Measurements from ENCODE around the gene DMBX1. TPM values are rescaled to one million over a fixed set of nuclear protein-coding genes. Genes with fewer than 3 reads are reported as not detected.

DMBX1 gene
- total RNA-seq, 1 donor from 2014 or later: not detected

DNA sequence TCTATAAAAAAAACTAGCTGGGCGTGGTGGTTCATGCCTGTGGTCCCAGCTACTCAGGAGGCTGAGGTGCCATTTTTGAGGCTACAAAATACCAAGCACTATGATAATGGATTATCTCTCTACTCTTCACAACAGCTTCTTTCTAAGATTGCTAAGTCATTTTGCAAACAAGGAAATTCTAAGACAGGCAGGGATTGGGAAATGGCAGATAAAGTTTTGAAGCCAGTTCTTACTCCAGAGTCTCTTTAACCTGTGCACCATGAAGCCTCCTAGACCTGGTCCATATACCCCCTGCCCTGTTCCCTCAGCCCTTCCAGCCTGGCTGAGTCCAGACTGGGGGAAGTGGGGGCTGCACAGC, 39.5 kb upstream of the DMBX1 start:
- POLR2A ChIA-PET: no interaction called here
- peaks cover 73% of the 10 kb centered on the region for H3K27me3 Mint-ChIP-seq

GRCh38 chr1:46451948-46452930, 37.4 kb upstream of the DMBX1 start:
- DNase-seq: no peak
- no peak for ATAC-seq (ENCODE audit: low read depth)
- CTCF ChIA-PET: no interaction called here
- Mint-ChIP-seq H3K4me1 (peaks cover 7% of the 10 kb centered on the region), H3K27ac (no peak overlapping the region), H3K27me3 (peaks cover 61% of the 10 kb centered on the region), H3K4me3 (no peak overlapping the region), H3K36me3 (ENCODE audit: low read depth) (no peaks in the 10 kb centered on the region), H3K9me3 (no peaks in the 10 kb centered on the region)
- POLR2A ChIA-PET: no interaction called here
- TF ChIP-seq CTCF (IDR thresholded peaks at IDR 0.05): no peak
- intact Hi-C loops (cut with micrococcal nuclease): no loop called here

More for the DNA sequence above, 39.5 kb upstream of the DMBX1 start:
- no peaks in the 10 kb centered on the region for H3K9me3 Mint-ChIP-seq
- no peak overlapping the region for H3K27ac Mint-ChIP-seq
- ATAC-seq (ENCODE audit: low read depth): no peak
- peaks cover 9% of the 10 kb centered on the region for H3K4me1 Mint-ChIP-seq
- TF ChIP-seq CTCF (IDR thresholded peaks at IDR 0.05): no peak
- no peak overlapping the region for H3K4me3 Mint-ChIP-seq
- H3K36me3 Mint-ChIP-seq (ENCODE audit: low read depth): no peaks in the 10 kb centered on the region
- no peak for DNase-seq
- CTCF ChIA-PET: interaction anchor here (1.4 kb wide), 1 partner anchor 77 kb away, joined by 5 read pairs; no protein-coding TSS in a partner anchor
- intact Hi-C loops (cut with micrococcal nuclease): no loop called here

DNA sequence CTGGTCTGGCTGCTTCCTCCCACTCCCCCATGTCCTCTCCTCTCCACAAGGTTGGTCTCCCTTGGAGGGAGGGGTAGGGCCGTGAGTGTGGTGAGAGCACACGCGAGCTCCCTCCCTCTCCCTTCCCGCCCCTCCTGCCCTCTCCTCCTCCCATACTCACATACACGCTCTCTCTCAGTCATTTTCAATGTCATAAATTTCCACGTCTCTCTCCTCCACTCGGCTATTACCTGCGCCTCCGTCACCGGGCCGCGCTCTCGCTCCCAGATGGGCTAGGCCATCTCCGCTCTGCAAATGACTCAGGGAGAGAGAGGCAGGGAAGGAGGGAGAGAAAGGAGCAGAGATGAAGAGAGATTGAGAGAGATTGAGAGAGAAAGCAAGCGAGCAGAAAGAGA, 36.7 kb upstream of the DMBX1 start:
- no peak for TF ChIP-seq CTCF (IDR thresholded peaks at IDR 0.05)
- Mint-ChIP-seq H3K36me3 (ENCODE audit: low read depth) (no peaks in the 10 kb centered on the region), H3K9me3 (no peaks in the 10 kb centered on the region), H3K27me3 (peaks cover 56% of the 10 kb centered on the region), H3K4me1 (peaks cover 6% of the 10 kb centered on the region), H3K27ac (no peak overlapping the region), H3K4me3 (no peak overlapping the region)
- DNase-seq (no peak), ATAC-seq (ENCODE audit: low read depth) (no peak)
- ChIA-PET CTCF (no interaction called here), POLR2A (no interaction called here)
- intact Hi-C loops (cut with micrococcal nuclease): no loop called here

GRCh38 chr1:46453449-46453848, 36.2 kb upstream of the DMBX1 start:
- ChIA-PET CTCF (no interaction called here), POLR2A (no interaction called here)
- H3K4me3 Mint-ChIP-seq: no peak overlapping the region
- H3K27me3 Mint-ChIP-seq: peaks cover 56% of the 10 kb centered on the region
- H3K27ac Mint-ChIP-seq: no peak overlapping the region
- H3K36me3 Mint-ChIP-seq (ENCODE audit: low read depth): no peaks in the 10 kb centered on the region
- DNase-seq: no peak
- TF ChIP-seq CTCF (IDR thresholded peaks at IDR 0.05): no peak
- peaks cover 4% of the 10 kb centered on the region for H3K4me1 Mint-ChIP-seq
- ATAC-seq (ENCODE audit: low read depth): no peak
- no peaks in the 10 kb centered on the region for H3K9me3 Mint-ChIP-seq
- intact Hi-C loops (cut with micrococcal nuclease): no loop called here

GRCh38 chr1:46455951-46456350, 33.7 kb upstream of the DMBX1 start:
- ATAC-seq (ENCODE audit: low read depth): no peak
- intact Hi-C loops (cut with micrococcal nuclease): no loop called here
- Mint-ChIP-seq H3K4me1 (no peaks in the 10 kb centered on the region), H3K36me3 (ENCODE audit: low read depth) (no peaks in the 10 kb centered on the region), H3K4me3 (no peak overlapping the region), H3K9me3 (no peaks in the 10 kb centered on the region), H3K27me3 (peaks cover 50% of the 10 kb centered on the region), H3K27ac (no peak overlapping the region)
- no peak for TF ChIP-seq CTCF (IDR thresholded peaks at IDR 0.05)
- DNase-seq: no peak
- ChIA-PET CTCF (no interaction called here), POLR2A (no interaction called here)

Data from activated B cell treated with CpG ODN at 0.5 μM for 24 hours (primary cell).